ENCODE measurements around the gene ACVR2A.

Gene ACVR2A

GRCh38 chr2:147886136-147886535, 41.3 kb downstream of the ACVR2A start:
- H3K4me3 ChIP-seq (ENCODE audit: low read depth, low read length): no peak overlapping the region
- no peaks in the 10 kb centered on the region; the same call in 1 of the 2 replicates for H3K4me1 ChIP-seq (ENCODE audit: control insufficient read depth, insufficient read depth, low read length)
- no peaks in the 10 kb centered on the region for H3K9me3 ChIP-seq (ENCODE audit: control insufficient read depth, insufficient read depth, low read depth, low read length)
- no peaks in the 10 kb centered on the region for H3K27me3 ChIP-seq (ENCODE audit: control insufficient read depth, insufficient read depth, low read length)
- no peak overlapping the region for H3K9ac ChIP-seq (ENCODE audit: low read length)
- H3K27ac ChIP-seq (ENCODE audit: low read depth, low read length): no peak overlapping the region
- no peaks in the 10 kb centered on the region for H3K36me3 ChIP-seq (ENCODE audit: control insufficient read depth, insufficient read depth, low read length)

DNA sequence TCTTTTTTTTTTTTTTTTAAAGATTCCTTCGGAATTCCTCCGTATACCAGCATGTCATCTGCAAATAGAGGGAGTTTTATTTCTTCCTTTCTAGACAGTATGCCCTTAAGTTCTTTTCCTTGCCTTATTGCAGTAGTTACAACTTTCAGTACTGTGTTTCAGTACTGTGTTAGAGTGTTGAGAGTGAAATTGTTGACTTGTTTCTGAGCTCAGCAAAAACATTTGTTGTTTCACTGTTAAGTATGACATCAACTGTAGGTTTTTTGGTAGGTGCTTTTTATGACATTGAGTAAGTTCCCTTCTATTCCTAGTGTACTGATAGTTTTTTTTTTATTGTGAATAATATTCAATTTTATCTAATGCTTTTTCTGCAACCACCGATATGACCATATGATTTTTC, 43.9 kb downstream of the ACVR2A start:
- no peaks in the 10 kb centered on the region for H3K36me3 ChIP-seq (ENCODE audit: control insufficient read depth, insufficient read depth, low read length)

GRCh38 chr2:147904051-147904450, 59.2 kb downstream of the ACVR2A start:
- H3K36me3 ChIP-seq (ENCODE audit: control insufficient read depth, insufficient read depth, low read length): 0 out of 2 replicates have a peak, but pooled peaks cover 9% of the 10 kb centered on the region
- H3K9me3 ChIP-seq (ENCODE audit: control insufficient read depth, insufficient read depth, low read depth, low read length): no peaks in the 10 kb centered on the region
- no peak overlapping the region for H3K9ac ChIP-seq (ENCODE audit: low read length)
- no peaks in the 10 kb centered on the region for H3K4me1 ChIP-seq (ENCODE audit: control insufficient read depth, insufficient read depth, low read length)
- no peak overlapping the region for H3K27ac ChIP-seq (ENCODE audit: low read depth, low read length)
- H3K27me3 ChIP-seq (ENCODE audit: control insufficient read depth, insufficient read depth, low read length): no peaks in the 10 kb centered on the region
- no peak overlapping the region for H3K4me3 ChIP-seq (ENCODE audit: low read depth, low read length)

More for the DNA sequence above, 43.9 kb downstream of the ACVR2A start:
- Histone ChIP-seq H3K9ac (ENCODE audit: low read length) (no peak overlapping the region), H3K4me3 (ENCODE audit: low read depth, low read length) (no peak overlapping the region), H3K9me3 (ENCODE audit: control insufficient read depth, insufficient read depth, low read depth, low read length) (no peaks in the 10 kb centered on the region), H3K4me1 (ENCODE audit: control insufficient read depth, insufficient read depth, low read length) (no peaks in the 10 kb centered on the region), H3K27ac (ENCODE audit: low read depth, low read length) (no peak overlapping the region), H3K27me3 (ENCODE audit: control insufficient read depth, insufficient read depth, low read length) (no peaks in the 10 kb centered on the region)

DNA sequence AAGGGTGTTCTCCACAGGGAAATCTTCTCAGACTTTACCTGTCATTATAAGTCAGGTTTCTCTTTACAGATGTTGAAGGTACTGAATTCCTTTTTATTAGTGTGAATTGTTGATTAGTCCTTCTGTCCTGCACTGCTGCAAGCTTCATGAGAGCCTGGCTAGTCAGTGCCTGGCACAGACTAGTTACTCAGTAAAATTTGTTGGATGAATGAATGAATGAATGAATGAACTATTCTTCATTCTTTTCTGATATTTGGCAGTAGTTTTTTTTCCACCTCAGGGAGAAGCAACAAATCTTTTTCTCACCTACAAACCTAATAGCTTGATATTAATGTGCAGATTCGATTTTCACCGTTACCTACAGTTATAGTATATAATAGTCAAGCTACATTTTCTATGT, 64.3 kb downstream of the ACVR2A start:
- Histone ChIP-seq H3K9ac (ENCODE audit: low read length) (no peak overlapping the region), H3K27ac (ENCODE audit: low read depth, low read length) (no peak overlapping the region), H3K4me1 (ENCODE audit: control insufficient read depth, insufficient read depth, low read length) (no peaks in the 10 kb centered on the region), H3K36me3 (ENCODE audit: control insufficient read depth, insufficient read depth, low read length) (no peaks in the 10 kb centered on the region), H3K27me3 (ENCODE audit: control insufficient read depth, insufficient read depth, low read length) (no peaks in the 10 kb centered on the region), H3K4me3 (ENCODE audit: low read depth, low read length) (no peak overlapping the region), H3K9me3 (ENCODE audit: control insufficient read depth, insufficient read depth, low read depth, low read length) (no peaks in the 10 kb centered on the region)

DNA sequence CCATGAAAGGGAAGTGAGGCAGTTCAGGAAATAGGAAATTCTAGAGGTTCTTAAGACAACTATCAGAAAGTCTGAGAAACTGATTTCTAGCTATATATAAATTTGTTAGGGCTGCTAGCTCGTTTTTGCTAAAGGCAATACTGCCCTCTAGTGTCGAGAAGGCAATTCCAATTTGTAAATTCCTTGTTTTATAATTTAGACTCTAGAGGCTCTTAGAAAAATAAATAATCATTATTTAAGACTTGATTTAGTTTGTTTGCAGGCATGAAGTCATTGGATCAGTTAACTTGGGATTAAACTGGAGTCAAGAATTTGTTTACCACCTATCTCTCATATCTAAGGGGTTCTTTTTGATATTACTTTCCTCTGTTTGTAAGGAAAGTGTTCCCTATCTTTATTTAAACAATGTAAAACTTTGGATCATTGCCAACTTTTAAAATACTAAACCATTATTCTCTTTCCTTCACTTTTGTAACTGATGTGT, 66.2 kb downstream of the ACVR2A start:
- no peaks in the 10 kb centered on the region for H3K36me3 ChIP-seq (ENCODE audit: control insufficient read depth, insufficient read depth, low read length)
- no peak overlapping the region for H3K27ac ChIP-seq (ENCODE audit: low read depth, low read length)
- H3K4me3 ChIP-seq (ENCODE audit: low read depth, low read length): no peak overlapping the region
- H3K27me3 ChIP-seq (ENCODE audit: control insufficient read depth, insufficient read depth, low read length): no peaks in the 10 kb centered on the region
- H3K9ac ChIP-seq (ENCODE audit: low read length): no peak overlapping the region
- H3K4me1 ChIP-seq (ENCODE audit: control insufficient read depth, insufficient read depth, low read length): no peaks in the 10 kb centered on the region
- H3K9me3 ChIP-seq (ENCODE audit: control insufficient read depth, insufficient read depth, low read depth, low read length): no peaks in the 10 kb centered on the region

DNA sequence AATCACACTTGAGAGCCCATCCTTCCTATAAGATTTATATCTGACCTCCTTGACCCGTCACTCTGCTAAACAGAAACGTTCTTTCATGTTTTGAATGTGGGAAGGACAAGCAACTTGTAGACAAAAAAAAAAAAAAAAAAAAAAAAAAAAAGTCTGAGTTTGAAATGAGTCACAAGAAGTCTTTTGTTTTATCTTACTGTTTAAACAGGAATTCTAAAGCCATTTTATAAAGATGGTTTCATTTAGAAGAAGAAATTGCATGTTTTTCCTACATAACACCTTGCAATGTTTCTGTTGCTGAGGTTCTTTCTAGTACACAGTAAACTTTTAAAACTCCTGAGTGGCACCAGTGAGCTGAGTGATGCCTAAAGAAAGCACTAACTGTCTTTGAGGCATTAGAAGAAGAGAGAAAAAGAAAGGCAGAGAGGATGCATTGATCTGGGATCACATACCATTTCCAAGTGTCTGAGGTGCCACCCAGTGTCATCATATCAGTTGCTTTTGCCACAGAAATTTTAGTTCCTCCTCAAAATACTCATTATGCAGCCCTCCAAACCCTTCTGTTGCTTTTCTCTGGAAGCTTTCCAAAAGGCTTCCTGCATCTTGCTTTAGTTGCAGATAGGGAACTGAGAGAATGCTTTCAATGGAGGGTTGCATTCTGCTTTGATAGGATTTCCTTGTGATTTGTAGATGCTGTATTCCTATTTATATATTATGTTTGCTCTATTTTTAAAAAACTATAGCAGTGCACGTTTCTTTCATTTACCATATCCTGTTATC, 69.1 kb downstream of the ACVR2A start:
- no peak overlapping the region for H3K4me3 ChIP-seq (ENCODE audit: low read depth, low read length)
- H3K36me3 ChIP-seq (ENCODE audit: control insufficient read depth, insufficient read depth, low read length): no peaks in the 10 kb centered on the region
- no peak overlapping the region for H3K9ac ChIP-seq (ENCODE audit: low read length)
- no peaks in the 10 kb centered on the region for H3K9me3 ChIP-seq (ENCODE audit: control insufficient read depth, insufficient read depth, low read depth, low read length)
- no peaks in the 10 kb centered on the region for H3K4me1 ChIP-seq (ENCODE audit: control insufficient read depth, insufficient read depth, low read length)
- H3K27me3 ChIP-seq (ENCODE audit: control insufficient read depth, insufficient read depth, low read length): no peaks in the 10 kb centered on the region
- no peak overlapping the region for H3K27ac ChIP-seq (ENCODE audit: low read depth, low read length)

DNA sequence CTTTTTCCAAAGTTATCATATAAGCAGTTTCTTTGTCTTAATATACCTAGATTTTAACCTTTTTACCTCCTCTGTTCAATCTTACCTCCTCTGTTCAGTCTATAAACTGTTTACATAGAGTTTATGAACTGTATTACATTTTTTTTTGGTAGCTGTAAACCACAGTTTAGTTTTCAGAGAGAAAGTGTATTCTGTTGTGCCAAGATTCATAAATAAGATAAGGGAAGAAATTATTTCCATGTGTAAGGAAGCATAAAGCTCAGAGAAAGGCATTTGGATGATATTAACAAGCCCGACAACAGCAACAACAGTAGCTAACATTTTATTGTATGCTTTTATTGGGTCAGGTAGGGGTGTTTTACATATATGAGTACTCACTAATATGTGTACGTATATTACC, 71.2 kb downstream of the ACVR2A start:
- no peaks in the 10 kb centered on the region for H3K4me1 ChIP-seq (ENCODE audit: control insufficient read depth, insufficient read depth, low read length)
- no peaks in the 10 kb centered on the region for H3K9me3 ChIP-seq (ENCODE audit: control insufficient read depth, insufficient read depth, low read depth, low read length)
- no peaks in the 10 kb centered on the region for H3K27me3 ChIP-seq (ENCODE audit: control insufficient read depth, insufficient read depth, low read length)
- no peak overlapping the region for H3K27ac ChIP-seq (ENCODE audit: low read depth, low read length)
- H3K36me3 ChIP-seq (ENCODE audit: control insufficient read depth, insufficient read depth, low read length): no peaks in the 10 kb centered on the region
- no peak overlapping the region for H3K9ac ChIP-seq (ENCODE audit: low read length)
- H3K4me3 ChIP-seq (ENCODE audit: low read depth, low read length): no peak overlapping the region

- no peak overlapping the region for H3K9ac ChIP-seq (ENCODE audit: low read length)
- no peaks in the 10 kb centered on the region for H3K36me3 ChIP-seq (ENCODE audit: control insufficient read depth, insufficient read depth, low read length)
- H3K27me3 ChIP-seq (ENCODE audit: control insufficient read depth, insufficient read depth, low read length): no peaks in the 10 kb centered on the region
- H3K27ac ChIP-seq (ENCODE audit: low read depth, low read length): no peak overlapping the region
- no peak overlapping the region for H3K4me3 ChIP-seq (ENCODE audit: low read depth, low read length)
- H3K9me3 ChIP-seq (ENCODE audit: control insufficient read depth, insufficient read depth, low read depth, low read length): no peaks in the 10 kb centered on the region
- H3K4me1 ChIP-seq (ENCODE audit: control insufficient read depth, insufficient read depth, low read length): no peaks in the 10 kb centered on the region
Measured at GRCh38 chr2:147916723-147917122, 71.9 kb downstream of the ACVR2A start.

GRCh38 chr2:147917161-147917560, 72.3 kb downstream of the ACVR2A start:
- no peaks in the 10 kb centered on the region for H3K36me3 ChIP-seq (ENCODE audit: control insufficient read depth, insufficient read depth, low read length)

GRCh38 chr2:147923846-147924245, 79.0 kb downstream of the ACVR2A start:
- Histone ChIP-seq H3K36me3 (ENCODE audit: control insufficient read depth, insufficient read depth, low read length) (peaks cover 10% of the 10 kb centered on the region), H3K27me3 (ENCODE audit: control insufficient read depth, insufficient read depth, low read length) (no peaks in the 10 kb centered on the region)

More at GRCh38 chr2:147917161-147917560, 72.3 kb downstream of the ACVR2A start:
- Histone ChIP-seq H3K4me3 (ENCODE audit: low read depth, low read length) (no peak overlapping the region), H3K4me1 (ENCODE audit: control insufficient read depth, insufficient read depth, low read length) (no peaks in the 10 kb centered on the region), H3K27me3 (ENCODE audit: control insufficient read depth, insufficient read depth, low read length) (no peaks in the 10 kb centered on the region), H3K9me3 (ENCODE audit: control insufficient read depth, insufficient read depth, low read depth, low read length) (no peaks in the 10 kb centered on the region), H3K27ac (ENCODE audit: low read depth, low read length) (no peak overlapping the region), H3K9ac (ENCODE audit: low read length) (no peak overlapping the region)

DNA sequence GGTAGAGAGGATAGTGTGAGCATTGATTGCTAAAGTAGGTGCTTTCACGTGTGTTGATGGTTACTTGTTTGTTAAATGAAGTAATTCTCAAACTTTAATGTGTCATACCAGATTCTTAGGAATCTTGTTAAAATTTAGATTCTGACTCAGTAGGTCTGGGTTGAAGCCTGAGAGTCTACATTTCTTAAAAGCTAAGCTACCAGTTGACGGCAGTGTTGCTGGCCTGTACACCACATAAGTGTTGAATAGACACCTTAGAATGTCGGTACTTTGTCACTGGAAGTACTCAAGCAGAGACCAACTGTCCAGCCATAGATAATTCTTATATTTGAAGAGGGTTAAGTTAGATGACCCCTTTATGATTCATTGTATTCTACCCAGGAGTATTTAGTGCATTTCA, 79.8 kb downstream of the ACVR2A start:
- no peaks in the 10 kb centered on the region for H3K9me3 ChIP-seq (ENCODE audit: control insufficient read depth, insufficient read depth, low read depth, low read length)
- H3K27ac ChIP-seq (ENCODE audit: low read depth, low read length): no peak overlapping the region
- no peak overlapping the region for H3K4me3 ChIP-seq (ENCODE audit: low read depth, low read length)
- peaks cover 10% of the 10 kb centered on the region for H3K36me3 ChIP-seq (ENCODE audit: control insufficient read depth, insufficient read depth, low read length)
- H3K9ac ChIP-seq (ENCODE audit: low read length): no peak overlapping the region
- no peaks in the 10 kb centered on the region for H3K27me3 ChIP-seq (ENCODE audit: control insufficient read depth, insufficient read depth, low read length)
- H3K4me1 ChIP-seq (ENCODE audit: control insufficient read depth, insufficient read depth, low read length): no peaks in the 10 kb centered on the region

More at GRCh38 chr2:147923846-147924245, 79.0 kb downstream of the ACVR2A start:
- Histone ChIP-seq H3K9ac (ENCODE audit: low read length) (no peak overlapping the region), H3K4me3 (ENCODE audit: low read depth, low read length) (no peak overlapping the region), H3K9me3 (ENCODE audit: control insufficient read depth, insufficient read depth, low read depth, low read length) (no peaks in the 10 kb centered on the region), H3K4me1 (ENCODE audit: control insufficient read depth, insufficient read depth, low read length) (no peaks in the 10 kb centered on the region), H3K27ac (ENCODE audit: low read depth, low read length) (no peak overlapping the region)

Data from HUES6 (cell line).